Activated CD8-positive, alpha-beta memory T cell treated with anti-CD3 and anti-CD28 coated beads for 36 hours (primary cell): ENCODE results near the gene ASCC1. TPM values are rescaled to one million over a fixed set of nuclear protein-coding genes. Genes with fewer than 3 reads are reported as not detected.
"Not testable (repeated sequence)": the region's sequence is repeated elsewhere in the genome, so short reads cannot be mapped to it uniquely, and the experiment has no call there.

Experiments used
- CTCF ChIA-PET: fragments of 350-600 bp; sonication (Branson Sonifier 250); formaldehyde crosslinking; loops from one replicate; lab custom pipeline; 2021; ENCODE audit warnings: antibody characterized with exemption; lab: Charles Lee
- POLR2A ChIA-PET: fragments of 350-600 bp; sonication (Branson Sonifier 250); formaldehyde crosslinking; loops from one replicate; lab custom pipeline; 2021; ENCODE audit warnings: antibody characterized with exemption; lab: Charles Lee
- total RNA-seq, 2 experiments: library from RNA; stranded (reverse); gene quantifications; one replicate each; pipeline ENCODE4 v1.2.3, GENCODE V29; 2021

Gene ASCC1
- total RNA-seq, 2 experiments from 2014 or later: 43.2 to 44.1 TPM

GRCh38 chr10:72126872-72127232 lies 89.2 kb downstream of the ASCC1 start:
- CTCF ChIA-PET: interaction anchor here (0.9 to 2.4 kb wide), 6 partner anchors 13 to 216 kb away, joined by 3 to 12 read pairs (median 4); no protein-coding TSS in a partner anchor
- POLR2A ChIA-PET: no interaction called here

DNA sequence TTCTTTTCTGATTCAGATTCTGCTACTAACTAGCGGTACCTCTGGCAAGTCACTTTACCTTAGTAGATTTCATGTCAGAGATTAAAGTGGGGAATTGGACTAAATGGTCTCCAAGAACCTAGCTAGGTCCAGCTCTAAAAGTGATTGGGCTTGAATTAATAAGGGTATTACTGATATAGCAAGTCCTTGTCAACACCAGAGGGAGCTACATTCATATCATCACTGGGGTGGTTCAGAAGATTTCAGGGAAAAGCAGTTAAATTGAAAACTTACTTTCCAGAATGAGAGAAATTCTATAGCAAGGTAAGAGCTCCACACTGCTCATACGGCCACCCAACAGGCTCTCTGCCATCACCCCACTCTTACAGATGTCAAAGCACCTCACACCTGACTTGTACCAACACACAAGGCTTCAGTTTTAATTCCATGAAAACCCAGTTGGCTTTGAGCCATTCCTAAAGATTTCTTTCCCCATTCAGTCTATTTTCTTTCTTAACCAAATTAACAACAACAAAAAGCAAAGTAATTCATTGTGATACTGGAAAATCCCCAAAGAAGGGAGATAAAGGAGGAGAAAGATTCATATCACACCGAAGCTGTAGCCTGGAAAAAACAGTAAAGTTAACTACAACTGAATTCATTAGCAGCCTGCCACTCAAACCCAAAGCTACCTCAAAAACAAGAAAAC lies 89.7 kb downstream of the ASCC1 start:
- POLR2A ChIA-PET: no interaction called here
- CTCF ChIA-PET: interaction anchor here (0.9 to 2.4 kb wide), 9 partner anchors 13 to 217 kb away, joined by 3 to 12 read pairs (median 3); no protein-coding TSS in a partner anchor

DNA sequence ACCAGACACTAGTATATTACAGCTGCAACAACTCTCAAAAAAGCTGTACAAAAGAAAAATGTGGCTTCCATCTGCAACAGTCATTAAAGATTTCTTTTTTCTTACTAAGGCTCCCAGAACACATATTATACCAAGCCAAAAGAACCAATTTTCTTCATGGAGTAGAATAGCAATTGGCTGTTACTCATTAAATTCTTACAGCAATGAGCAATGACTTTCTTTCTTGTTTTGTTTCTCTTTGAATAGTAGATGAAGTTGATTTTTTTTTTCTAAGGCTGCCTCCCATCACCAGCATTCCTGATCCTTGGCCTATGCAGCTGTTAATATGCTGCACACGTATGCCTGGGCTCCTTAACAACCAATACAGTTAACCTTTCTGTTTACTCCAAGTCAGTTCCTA lies 91.1 kb downstream of the ASCC1 start:
- POLR2A ChIA-PET: no interaction called here
- CTCF ChIA-PET: interaction anchor here (0.7 to 1.2 kb wide), 3 partner anchors 76 to 212 kb away, joined by 3 read pairs; no protein-coding TSS in a partner anchor

DNA sequence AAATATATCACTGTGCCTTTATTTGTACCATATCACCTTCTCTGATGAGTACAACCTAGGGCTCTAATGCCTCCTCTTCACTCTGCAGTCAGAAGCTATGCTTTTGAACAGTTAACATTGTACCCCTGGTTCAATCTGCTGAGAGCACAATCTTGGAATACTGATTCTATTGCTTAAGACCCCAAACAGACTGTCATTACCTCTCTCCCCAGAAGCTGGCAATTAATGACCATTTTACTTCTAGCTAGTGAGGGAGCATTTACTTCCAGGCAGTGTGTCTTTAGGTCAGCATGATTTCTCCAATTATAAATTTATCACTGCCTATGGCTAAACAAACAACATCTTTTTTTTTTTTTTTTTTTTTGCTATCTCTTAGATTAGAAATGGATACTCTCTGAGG lies 91.7 kb downstream of the ASCC1 start:
- POLR2A ChIA-PET: no interaction called here

GRCh38 chr10:72123616-72124015 lies 92.5 kb downstream of the ASCC1 start:
- POLR2A ChIA-PET: no interaction called here
- CTCF ChIA-PET: no interaction called here

More for the DNA sequence above, 91.7 kb downstream of the ASCC1 start:
- CTCF ChIA-PET: interaction anchor here (0.7 to 1.2 kb wide), 2 partner anchors 75 to 213 kb away, joined by 3 read pairs; no protein-coding TSS in a partner anchor

DNA sequence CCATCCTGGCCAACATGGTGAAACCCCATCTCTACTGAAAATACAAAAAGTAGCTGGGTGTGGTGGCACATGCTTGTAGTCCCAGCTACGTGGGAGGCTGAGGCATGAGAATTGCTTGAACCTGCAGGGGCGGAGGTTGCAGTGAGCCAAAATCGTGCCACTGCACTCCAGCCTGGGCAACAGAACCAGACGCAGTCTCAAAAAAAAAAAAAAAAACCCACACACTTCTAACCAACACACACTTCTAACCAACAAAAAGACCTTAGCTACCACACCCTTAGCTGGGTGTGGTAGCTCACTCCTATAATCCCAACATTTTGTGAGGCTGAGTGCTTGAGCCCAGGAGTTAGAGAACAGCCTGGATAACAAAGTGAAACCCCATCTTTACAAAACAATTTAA lies 93.9 kb downstream of the ASCC1 start:
- ChIA-PET CTCF (no interaction called here), POLR2A (no interaction called here)

DNA sequence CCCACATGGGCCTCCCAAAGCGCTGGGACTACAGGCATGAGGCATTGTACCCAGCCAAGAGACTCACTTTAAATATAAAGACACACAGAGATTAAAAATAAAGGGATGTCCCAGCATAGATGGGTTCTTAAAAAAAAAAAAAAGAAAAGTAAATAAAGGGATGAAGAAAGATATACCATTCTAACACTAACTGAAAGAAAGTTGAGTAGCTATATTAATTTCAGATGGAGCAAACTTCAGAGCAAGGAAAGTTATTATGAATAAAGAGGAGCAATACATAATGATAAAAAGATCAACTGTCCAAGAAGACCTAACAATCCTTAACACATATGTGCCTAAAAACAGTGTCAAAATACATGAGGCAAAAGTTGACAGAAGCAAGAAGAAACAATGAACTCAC lies 94.7 kb downstream of the ASCC1 start:
- ChIA-PET CTCF (no interaction called here), POLR2A (no interaction called here)

DNA sequence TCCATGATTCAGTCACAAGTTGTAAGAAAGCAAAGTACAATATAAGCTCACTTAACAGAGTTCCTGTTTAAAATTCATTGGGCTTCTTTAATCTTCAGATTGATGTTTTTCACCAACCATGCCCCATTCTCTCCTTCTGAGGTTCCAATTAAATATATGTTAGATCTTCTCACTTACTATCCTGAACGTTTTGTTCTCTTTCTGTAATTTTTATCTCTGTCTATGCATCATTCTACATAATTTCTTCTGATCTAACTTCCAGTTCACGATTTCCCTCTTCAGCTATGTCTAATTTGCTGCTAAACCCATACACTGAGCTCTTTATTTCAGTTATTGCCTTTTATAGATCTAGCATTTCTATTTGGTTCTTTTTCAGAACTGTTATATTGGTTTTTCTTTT lies 99.7 kb downstream of the ASCC1 start:
- ChIA-PET POLR2A (no interaction called here), CTCF (no interaction called here)

DNA sequence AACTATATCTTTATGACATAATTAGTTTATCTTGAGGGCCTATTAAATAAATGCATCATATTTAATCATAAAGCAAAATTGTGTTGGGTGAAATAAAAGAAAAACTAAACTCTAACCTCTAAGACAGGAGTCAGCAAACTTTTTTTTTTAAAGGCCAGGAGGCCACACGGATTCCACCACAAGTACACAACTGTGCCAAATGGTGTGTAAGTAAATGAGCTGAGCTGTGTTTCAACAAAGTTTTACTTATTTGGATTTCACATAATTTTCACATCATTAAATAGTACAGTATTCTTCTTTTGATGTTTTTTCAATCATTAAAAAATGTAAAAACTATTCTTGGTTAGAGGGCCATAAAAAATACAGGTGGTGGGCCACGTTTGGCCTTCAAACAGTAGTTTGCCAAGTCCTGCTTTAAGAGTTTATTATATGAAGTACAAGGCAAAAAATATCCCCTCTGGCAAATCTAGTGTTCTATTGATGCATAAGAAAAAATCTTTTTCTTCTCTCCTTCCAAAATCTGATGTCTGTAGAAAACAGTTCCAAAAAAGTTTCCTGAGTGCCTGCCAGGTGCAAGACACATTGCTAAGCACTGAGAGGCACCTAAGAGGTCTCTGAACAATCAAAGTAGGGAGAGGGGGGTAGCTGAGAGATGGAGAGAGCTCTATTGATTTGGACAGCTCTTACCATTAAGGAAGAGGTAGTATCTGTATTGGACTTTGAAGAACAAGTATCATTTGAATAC lies 101.2 kb downstream of the ASCC1 start:
- POLR2A ChIA-PET: no interaction called here
- CTCF ChIA-PET: interaction anchor here (0.7 kb wide), 1 partner anchor 981 kb away, joined by 3 read pairs; the partner anchor contains the start of gene P4HA1

- CTCF ChIA-PET: no interaction called here
- POLR2A ChIA-PET: no interaction called here
Observed at GRCh38 chr10:72110673-72111401, 105.2 kb downstream of the ASCC1 start.

- ChIA-PET CTCF (no interaction called here), POLR2A (no interaction called here)
Observed at GRCh38 chr10:72109636-72110157, 106.4 kb downstream of the ASCC1 start.

DNA sequence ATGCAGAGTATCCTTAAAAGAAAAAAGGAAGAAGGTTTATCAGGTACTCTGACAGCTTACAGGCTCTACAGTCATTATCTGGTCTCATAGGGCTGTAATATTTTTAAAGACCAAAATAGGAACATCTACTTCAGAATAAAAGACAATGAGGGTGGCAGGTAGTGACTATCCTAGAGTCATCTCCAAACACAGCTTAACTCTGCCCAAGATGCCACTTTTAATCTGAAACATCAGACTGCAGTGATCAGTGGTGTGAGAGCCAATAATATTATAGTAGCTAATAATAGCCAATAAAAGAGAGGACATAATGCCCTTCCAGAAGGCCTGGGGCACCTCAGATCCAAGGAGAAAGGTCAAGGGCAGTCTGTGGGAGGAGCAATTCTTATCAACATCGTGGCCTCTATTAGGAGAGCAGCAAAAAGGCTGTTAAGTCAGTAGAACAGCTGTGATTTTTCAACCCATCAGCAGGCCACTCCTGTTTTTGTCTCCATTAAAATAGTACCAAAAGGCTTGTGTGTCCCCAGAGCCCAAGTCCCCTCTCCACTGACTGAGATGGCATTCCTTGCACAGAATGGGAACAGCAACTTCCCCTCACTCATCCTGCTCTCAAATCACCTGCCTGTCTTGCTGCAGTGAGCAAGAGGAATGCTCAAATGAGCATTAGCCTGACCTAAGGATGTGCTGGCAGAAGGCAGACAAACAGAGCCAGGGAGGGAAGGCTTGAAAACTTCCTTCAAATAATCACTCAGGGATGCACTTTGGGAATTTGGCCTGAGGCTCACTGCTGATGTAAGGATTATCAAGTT lies 107.0 kb downstream of the ASCC1 start:
- CTCF ChIA-PET: interaction anchor here (1.0 to 1.6 kb wide), 4 partner anchors 20 to 228 kb away, joined by 3 to 5 read pairs (median 4); no protein-coding TSS in a partner anchor
- POLR2A ChIA-PET: no interaction called here

GRCh38 chr10:72108004-72108370 lies 108.1 kb downstream of the ASCC1 start:
- CTCF ChIA-PET: interaction anchor here (0.7 to 1.6 kb wide), 5 partner anchors 19 to 759 kb away, joined by 3 to 5 read pairs (median 4); no protein-coding TSS in a partner anchor
- POLR2A ChIA-PET: not testable (repeated sequence)

DNA sequence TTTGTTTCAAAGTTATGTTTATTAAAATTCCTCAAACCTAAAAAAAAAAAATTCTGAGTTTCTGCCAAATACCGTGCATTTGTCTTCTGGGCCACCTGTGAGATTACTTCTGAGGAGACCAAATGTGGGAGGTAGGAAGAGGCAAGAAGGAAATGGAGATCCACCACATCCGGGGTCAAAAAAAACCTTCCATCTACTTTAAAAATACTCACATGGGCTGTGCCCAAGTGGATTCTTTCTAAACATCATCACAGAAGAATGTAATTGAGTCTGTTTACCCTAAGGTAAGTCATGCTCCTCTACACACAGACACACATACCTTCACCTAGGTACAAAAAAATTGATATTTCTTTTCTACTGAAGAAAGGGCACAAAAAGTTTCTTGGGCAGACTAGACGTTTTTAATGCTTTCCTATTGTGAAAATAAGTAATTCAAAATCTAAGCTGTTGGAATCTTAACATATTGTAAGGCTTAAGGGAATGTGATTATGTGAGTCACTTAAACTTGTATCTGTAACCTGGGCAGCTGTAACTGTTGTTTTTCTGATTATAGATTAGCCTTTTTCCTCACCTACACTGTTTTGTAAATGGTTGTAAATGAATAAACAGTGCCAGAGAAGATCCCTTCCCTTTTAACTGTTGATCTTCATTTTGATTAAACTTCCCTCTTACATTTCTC lies 108.6 kb downstream of the ASCC1 start:
- POLR2A ChIA-PET: no interaction called here
- CTCF ChIA-PET: interaction anchor here (0.7 to 1.6 kb wide), 5 partner anchors 18 to 759 kb away, joined by 3 to 5 read pairs (median 4); no protein-coding TSS in a partner anchor

DNA sequence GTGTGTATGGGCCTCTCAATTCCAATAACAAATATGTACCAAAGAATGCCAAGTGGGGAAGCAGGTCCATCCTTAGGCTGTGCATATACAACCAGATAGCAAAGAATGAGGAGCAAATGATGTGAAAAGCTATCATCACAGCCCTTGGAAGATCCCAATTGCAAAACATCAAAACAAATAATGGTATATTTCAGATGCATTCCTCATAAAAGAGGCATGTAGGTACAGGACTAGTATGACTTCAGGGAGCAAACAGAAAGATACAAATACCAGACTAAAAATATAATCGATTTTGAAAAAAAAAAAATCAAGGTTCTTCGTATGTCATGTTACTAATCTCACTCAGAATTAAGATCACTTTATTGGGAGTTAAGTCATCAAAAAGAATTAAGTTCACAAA lies 109.2 kb downstream of the ASCC1 start:
- ChIA-PET POLR2A (interaction anchor here (0.6 kb wide), 1 partner anchor 18 kb away, joined by 5 read pairs; the partner anchor contains the start of gene SPOCK2), CTCF (interaction anchor here (1.1 kb wide), 1 partner anchor 229 kb away, joined by 3 read pairs; no protein-coding TSS in a partner anchor)

DNA sequence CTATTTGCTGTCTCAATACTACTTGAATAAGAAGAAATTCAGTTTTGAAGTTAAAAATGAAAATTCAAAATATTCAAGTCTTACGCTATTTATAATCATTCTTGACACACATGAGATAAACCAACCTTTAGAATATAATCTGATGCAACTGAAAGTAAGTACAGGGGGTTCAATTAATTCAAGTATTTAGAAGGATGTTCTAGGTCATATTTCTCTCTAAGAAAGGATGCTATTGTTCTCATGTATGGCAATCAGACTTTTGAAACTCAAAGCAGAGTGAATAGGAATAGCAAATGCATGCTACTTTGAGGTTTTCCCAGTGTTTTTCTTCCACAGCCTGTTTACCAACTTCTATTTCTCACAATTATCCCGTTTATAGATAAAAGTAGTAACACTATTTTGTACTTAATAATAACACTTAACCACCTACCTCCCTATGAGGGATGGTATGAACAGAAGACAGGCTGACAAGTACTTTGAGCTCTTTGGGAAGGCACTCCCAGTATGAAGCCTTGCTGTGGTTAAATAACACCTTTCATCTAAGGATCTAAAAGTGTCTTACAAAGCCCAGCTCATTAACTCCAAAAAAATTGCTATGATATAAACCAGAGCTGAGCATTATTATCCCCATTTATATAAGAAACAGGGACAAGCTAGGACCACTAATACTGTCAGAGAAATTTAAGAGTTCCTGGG lies 109.8 kb downstream of the ASCC1 start:
- POLR2A ChIA-PET: interaction anchor here (0.6 kb wide), 1 partner anchor 18 kb away, joined by 5 read pairs; the partner anchor contains the start of gene SPOCK2
- CTCF ChIA-PET: interaction anchor here (1.1 kb wide), 1 partner anchor 230 kb away, joined by 3 read pairs; no protein-coding TSS in a partner anchor

DNA sequence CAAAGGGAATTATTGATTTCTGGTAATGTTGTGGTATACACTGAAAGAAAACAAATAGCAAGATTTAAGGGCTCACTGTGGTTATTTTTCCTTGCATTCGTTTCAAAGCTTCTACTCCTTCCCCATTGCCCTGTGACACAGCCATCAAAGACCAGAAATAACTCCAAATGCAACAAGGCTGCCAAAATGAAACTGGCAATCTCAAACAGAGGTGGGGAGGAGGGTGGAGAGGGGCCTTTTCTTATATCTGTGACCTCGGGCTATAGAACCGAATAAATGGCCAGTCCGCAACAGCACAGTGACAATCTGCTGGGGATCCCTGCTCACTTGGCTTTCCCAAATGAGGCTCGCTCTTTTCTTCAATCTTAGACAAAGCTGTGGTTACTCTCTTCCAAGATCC lies 110.4 kb downstream of the ASCC1 start:
- ChIA-PET POLR2A (no interaction called here), CTCF (no interaction called here)
